ENCODE data around the gene TRIM54. TPM values are rescaled to one million over a fixed set of nuclear protein-coding genes. Genes with fewer than 3 reads are reported as not detected.

The TRIM54 gene
- total and polyA plus RNA-seq, 3 donors from 2014 or later: 28.3 to 46.8 (median 38.5) TPM

DNA sequence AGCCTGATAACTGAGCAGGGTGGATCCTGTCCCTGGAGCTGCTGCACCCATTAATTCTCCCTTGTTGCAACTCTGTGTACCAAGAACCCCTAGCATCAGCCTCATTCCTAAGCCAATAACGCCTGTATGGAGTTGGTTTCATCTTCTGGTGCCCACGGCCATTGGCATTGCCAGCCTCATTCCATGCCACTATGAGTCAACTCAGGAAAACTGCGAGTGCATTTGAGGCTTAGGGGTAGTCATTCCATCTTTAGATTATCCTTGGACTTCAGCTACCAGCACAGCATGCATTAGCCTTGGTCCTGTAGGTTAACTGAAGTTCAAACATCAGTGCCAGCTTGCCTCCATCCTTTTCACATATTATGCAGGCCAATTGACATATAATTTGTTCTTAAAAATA is 1.4 kb upstream of the TRIM54 start:
- 72 to 86% methylated on average over 3 of the region's 3 CpGs for WGBS, 2 donors
- intact Hi-C loops (cut with DNase I; ENCODE audit: low total_unique reads): no loop called here

DNA sequence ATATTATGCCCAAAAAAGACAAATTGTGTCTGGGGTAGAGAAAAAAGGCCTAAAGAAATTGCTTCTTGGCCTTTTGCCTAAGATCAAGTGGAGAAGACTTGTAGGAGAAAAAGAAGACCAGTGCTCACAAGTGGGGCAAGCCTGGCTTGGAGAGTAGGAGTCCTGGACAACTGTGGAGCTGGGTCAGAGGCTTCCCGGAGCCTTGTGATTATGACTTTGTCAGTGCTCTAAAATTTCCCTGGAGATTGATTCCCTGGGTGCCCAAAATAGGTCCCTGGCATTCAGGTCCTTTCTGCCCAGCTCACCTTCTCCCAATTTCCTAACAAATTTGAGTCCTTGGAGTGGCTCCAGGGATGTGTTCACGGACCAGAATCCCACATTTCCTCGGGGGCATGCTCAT is 787 bp upstream of the TRIM54 start:
- no peak for DNase-seq
- H3K9me3 ChIP-seq: no peaks in the 10 kb centered on the region
- TF ChIP-seq, protein P1, sequence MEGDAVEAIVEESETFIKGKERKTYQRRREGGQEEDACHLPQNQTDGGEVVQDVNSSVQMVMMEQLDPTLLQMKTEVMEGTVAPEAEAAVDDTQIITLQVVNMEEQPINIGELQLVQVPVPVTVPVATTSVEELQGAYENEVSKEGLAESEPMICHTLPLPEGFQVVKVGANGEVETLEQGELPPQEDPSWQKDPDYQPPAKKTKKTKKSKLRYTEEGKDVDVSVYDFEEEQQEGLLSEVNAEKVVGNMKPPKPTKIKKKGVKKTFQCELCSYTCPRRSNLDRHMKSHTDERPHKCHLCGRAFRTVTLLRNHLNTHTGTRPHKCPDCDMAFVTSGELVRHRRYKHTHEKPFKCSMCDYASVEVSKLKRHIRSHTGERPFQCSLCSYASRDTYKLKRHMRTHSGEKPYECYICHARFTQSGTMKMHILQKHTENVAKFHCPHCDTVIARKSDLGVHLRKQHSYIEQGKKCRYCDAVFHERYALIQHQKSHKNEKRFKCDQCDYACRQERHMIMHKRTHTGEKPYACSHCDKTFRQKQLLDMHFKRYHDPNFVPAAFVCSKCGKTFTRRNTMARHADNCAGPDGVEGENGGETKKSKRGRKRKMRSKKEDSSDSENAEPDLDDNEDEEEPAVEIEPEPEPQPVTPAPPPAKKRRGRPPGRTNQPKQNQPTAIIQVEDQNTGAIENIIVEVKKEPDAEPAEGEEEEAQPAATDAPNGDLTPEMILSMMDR (IDR thresholded peaks at IDR 0.05): no peak
- no peak for TF ChIP-seq POLR2A (IDR thresholded peaks at IDR 0.05)
- no peaks in the 10 kb centered on the region for H3K27me3 ChIP-seq
- H3K4me1 ChIP-seq: peaks cover 36% of the 10 kb centered on the region
- peak overlapping the region in 1 of 2 donors; percentile 9 for H3K27ac ChIP-seq
- 44 to 52% methylated on average over 3 of the region's 3 CpGs for WGBS, 2 donors
- intact Hi-C loops (cut with DNase I; ENCODE audit: low total_unique reads): no loop called here
- H3K36me3 ChIP-seq (ENCODE audit: low read depth, missing control alignments): no peaks in the 10 kb centered on the region
- H3K4me3 ChIP-seq: no peak overlapping the region

More for the DNA sequence above, 1.4 kb upstream of the TRIM54 start:
- H3K4me1 ChIP-seq: peaks cover 36% of the 10 kb centered on the region
- DNase-seq: no peak
- no peaks in the 10 kb centered on the region for H3K36me3 ChIP-seq (ENCODE audit: low read depth, missing control alignments)
- no peaks in the 10 kb centered on the region for H3K27me3 ChIP-seq
- no peak for TF ChIP-seq POLR2A (IDR thresholded peaks at IDR 0.05)
- TF ChIP-seq, protein P1 (IDR thresholded peaks at IDR 0.05): no peak
- H3K4me3 ChIP-seq: no peak overlapping the region
- H3K27ac ChIP-seq: no peak overlapping the region
- H3K9me3 ChIP-seq: no peaks in the 10 kb centered on the region

DNA sequence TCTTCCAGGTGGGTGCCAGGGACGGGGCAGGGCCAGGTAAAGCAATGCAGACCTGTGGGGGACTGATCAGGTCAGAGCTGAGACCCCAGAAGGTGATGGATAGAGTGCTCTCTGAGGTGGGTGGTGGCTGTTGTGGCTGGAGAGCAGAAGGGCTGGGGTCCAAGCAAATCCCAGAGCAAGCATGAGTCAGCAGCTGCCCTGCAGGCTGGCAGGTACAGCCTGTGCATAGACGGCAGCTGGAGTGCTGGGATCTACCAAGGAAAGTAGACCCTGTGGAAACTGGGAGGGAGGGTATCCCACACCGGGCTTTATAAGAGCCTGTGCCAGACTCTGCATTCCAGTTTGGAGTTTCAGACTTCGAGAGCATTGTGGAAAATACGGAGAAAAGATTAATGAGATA is 663 bp downstream of the TRIM54 start:
- Histone ChIP-seq H3K4me1 (peaks cover 36% of the 10 kb centered on the region), H3K4me3 (no peak overlapping the region), H3K9me3 (no peaks in the 10 kb centered on the region), H3K36me3 (ENCODE audit: low read depth, missing control alignments) (no peaks in the 10 kb centered on the region), H3K27me3 (no peaks in the 10 kb centered on the region), H3K27ac (peak overlapping the region; percentile 38 to 52)
- TF ChIP-seq POLR2A (IDR thresholded peaks at IDR 0.05): no peak
- TF ChIP-seq, protein P1 (IDR thresholded peaks at IDR 0.05): no peak
- DNase-seq: no peak
- intact Hi-C loops (cut with DNase I; ENCODE audit: low total_unique reads): no loop called here
- 35 to 53% methylated on average over 4 to 5 of the region's 5 CpGs for WGBS, 2 donors

DNA sequence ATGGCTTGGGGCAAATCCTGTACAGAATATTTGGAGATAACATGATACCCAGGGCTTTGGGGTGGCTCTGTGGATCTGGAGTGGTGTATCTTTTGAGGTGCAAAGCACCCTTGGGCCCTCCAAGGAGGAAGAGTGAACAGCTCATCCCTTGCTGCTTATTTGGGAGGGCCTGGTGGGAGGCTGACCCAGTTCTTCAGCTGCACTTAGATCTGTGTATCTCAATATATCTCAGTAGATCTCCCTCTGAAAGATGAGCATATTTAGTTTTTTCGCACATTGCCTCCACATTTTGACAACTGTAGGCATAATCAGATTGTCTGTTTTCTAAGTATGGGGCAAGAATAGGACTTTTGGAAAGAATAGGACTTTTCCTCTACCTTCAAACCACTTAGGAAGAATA is 2.8 kb downstream of the TRIM54 start:
- H3K4me3 ChIP-seq: no peak overlapping the region
- peaks cover 32% of the 10 kb centered on the region for H3K4me1 ChIP-seq
- intact Hi-C loops (cut with DNase I; ENCODE audit: low total_unique reads): no loop called here
- WGBS, 2 donors: 71 to 90% methylated on average over 1 of the region's 1 CpG
- no peaks in the 10 kb centered on the region for H3K9me3 ChIP-seq
- H3K27me3 ChIP-seq: no peaks in the 10 kb centered on the region
- TF ChIP-seq, protein P1 (IDR thresholded peaks at IDR 0.05): no peak
- no peak for TF ChIP-seq POLR2A (IDR thresholded peaks at IDR 0.05)
- H3K27ac ChIP-seq: no peak overlapping the region
- DNase-seq: no peak
- H3K36me3 ChIP-seq (ENCODE audit: low read depth, missing control alignments): no peaks in the 10 kb centered on the region

DNA sequence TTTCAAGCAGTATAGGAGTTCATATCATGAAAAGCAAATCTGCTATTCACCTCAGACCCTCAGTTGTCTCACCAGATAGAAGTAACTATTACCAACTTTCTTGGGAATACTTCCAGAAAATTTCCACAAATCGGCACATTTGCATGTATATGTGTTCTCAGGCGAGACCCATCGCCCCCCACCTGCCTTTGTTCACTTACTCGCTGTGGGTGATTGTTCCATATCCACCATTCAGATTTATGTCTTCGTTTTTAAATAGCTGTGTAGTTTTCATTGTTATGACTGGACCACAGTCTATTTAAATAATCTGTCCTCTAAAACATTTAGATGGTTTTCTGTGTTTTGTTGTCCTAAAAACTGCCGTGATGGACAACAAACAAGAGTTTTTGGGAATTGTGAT is 3.3 kb downstream of the TRIM54 start:
- H3K27me3 ChIP-seq: no peaks in the 10 kb centered on the region
- no peaks in the 10 kb centered on the region for H3K9me3 ChIP-seq
- no peak overlapping the region for H3K4me3 ChIP-seq
- peaks cover 27% of the 10 kb centered on the region for H3K4me1 ChIP-seq
- TF ChIP-seq, protein P1 (IDR thresholded peaks at IDR 0.05): no peak
- no peak for TF ChIP-seq POLR2A (IDR thresholded peaks at IDR 0.05)
- 84 to 94% methylated on average over 6 of the region's 6 CpGs for WGBS, 2 donors
- no peaks in the 10 kb centered on the region for H3K36me3 ChIP-seq (ENCODE audit: low read depth, missing control alignments)
- no peak overlapping the region for H3K27ac ChIP-seq
- DNase-seq: no peak
- intact Hi-C loops (cut with DNase I; ENCODE audit: low total_unique reads): no loop called here
